Suprapubic skin (tissue), 4 donors: ENCODE data around the gene SYK.

ENCODE experiments used
- EP300 ChIP-seq: sonication (generic); formaldehyde crosslinking; IDR thresholded peaks from one replicate; pipeline ENCODE4 v1.6.1; 2017; ENCODE audit warnings: antibody characterized with exemption
- POLR2A ChIP-seq, 2 donors: fragments of 450-650 bp; IDR thresholded peaks; one replicate each; pipeline ENCODE4 v1.6.1; 2017; ENCODE audit warnings: antibody characterized with exemption in 2 of 2, mild to moderate bottlenecking in 2 of 2, moderate library complexity in 2 of 2
- POLR2AphosphoS5 ChIP-seq, 3 donors: sonication (generic); formaldehyde crosslinking; IDR thresholded peaks; one replicate each; pipeline ENCODE4 v1.6.1; 2017; ENCODE audit warnings: antibody characterized with exemption in 3 of 3
- TF ChIP-seq, protein P1 (sequence below), 2 donors: fragments of 200-600 bp in 1 of 2; fragments of 450-650 bp in 1 of 2; sonication (generic) in 1 of 2; IDR thresholded peaks; one replicate each; pipeline ENCODE4 v1.5.1; 2016 to 2019; ENCODE audit warnings: antibody characterized with exemption in 2 of 2, mild to moderate bottlenecking in 1 of 2, moderate library complexity in 1 of 2

DNA sequence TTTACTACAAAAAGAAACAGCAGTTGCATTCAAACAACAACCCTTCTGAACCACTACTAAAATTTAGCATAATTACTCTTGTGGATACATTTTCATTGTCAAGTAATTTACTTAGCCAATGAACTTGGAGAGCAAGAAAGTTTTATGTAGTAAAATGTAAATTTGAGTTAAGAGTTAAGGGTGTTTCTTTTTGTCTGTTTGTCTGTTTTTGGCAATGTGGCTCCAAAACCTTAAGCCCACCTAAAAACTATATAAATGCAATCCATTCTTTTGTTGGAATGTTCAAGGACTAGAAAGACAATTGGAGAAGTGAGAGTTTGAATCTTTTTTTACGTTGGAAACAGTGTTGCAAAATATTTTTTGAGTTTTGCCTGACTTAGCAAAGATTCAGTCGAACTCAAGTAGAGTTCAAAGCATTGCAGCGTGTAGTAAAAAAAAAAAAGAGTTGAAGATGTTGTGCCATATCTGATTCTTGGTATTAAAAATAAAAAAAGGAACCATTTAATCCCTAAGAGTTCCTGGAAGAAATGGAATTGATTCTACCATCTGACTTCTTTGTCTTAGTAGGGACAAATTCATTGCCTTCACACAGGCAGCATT lies 867 bp downstream of the SYK start:
- TF ChIP-seq, protein P1, sequence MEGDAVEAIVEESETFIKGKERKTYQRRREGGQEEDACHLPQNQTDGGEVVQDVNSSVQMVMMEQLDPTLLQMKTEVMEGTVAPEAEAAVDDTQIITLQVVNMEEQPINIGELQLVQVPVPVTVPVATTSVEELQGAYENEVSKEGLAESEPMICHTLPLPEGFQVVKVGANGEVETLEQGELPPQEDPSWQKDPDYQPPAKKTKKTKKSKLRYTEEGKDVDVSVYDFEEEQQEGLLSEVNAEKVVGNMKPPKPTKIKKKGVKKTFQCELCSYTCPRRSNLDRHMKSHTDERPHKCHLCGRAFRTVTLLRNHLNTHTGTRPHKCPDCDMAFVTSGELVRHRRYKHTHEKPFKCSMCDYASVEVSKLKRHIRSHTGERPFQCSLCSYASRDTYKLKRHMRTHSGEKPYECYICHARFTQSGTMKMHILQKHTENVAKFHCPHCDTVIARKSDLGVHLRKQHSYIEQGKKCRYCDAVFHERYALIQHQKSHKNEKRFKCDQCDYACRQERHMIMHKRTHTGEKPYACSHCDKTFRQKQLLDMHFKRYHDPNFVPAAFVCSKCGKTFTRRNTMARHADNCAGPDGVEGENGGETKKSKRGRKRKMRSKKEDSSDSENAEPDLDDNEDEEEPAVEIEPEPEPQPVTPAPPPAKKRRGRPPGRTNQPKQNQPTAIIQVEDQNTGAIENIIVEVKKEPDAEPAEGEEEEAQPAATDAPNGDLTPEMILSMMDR (IDR thresholded peaks at IDR 0.05), result no peak
- TF ChIP-seq POLR2AphosphoS5 (IDR thresholded peaks at IDR 0.05), result no peak
- no peak for TF ChIP-seq POLR2A (IDR thresholded peaks at IDR 0.05)
- TF ChIP-seq EP300, result no peak
